Esophagus squamous epithelium (tissue), 4 donors: ENCODE measurements around the gene HOXB9.

Experiments used
- CTCF ChIP-seq, 6 experiments: fragments of 450-650 bp in 4 of 6; fragments of 200-600 bp in 2 of 6; sonication (generic) in 2 of 6; IDR thresholded peaks; one replicate each; pipeline ENCODE4 v1.5.1; 2016 to 2019; ENCODE audit warnings: antibody characterized with exemption in 6 of 6, mild to moderate bottlenecking in 4 of 6, moderate library complexity in 4 of 6
- POLR2A ChIP-seq, 4 donors: fragments of 450-650 bp; IDR thresholded peaks; one replicate each; pipeline ENCODE4 v1.6.1; 2017; ENCODE audit warnings: antibody characterized with exemption in 4 of 4, mild to moderate bottlenecking in 4 of 4, moderate library complexity in 3 of 4

GRCh38 chr17:48590607-48591161, 35.5 kb downstream of the HOXB9 start:
- TF ChIP-seq CTCF (IDR thresholded peaks at IDR 0.05) (no peak), POLR2A (IDR thresholded peaks at IDR 0.05) (no peak)
